ENCODE data around the gene SERPINA1.
"Not testable (repeated sequence)": the region's sequence is repeated elsewhere in the genome, so short reads cannot be mapped to it uniquely, and the experiment has no call there.

Gene SERPINA1

DNA sequence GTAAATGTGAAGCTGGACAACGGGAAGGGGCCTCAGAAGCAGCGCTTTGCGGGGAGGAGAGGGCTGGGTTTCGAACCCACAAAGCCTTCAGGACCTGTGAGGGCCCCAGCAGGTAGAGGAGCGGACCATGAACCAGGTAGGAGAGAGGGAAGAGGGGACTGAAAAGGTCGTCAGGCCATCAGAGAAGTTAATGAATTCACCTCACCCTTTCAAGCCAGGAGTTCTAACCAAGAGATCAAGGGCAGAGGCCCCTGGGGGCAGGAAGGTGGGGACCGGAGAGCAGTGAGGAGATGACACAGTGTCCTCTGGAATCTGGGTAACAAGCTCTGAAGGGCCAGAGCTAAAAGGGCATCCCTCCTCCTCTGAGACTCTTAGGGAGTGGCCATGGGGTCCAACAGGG, 19.4 kb downstream of the SERPINA1 start:
- DNase-seq: no peak

DNA sequence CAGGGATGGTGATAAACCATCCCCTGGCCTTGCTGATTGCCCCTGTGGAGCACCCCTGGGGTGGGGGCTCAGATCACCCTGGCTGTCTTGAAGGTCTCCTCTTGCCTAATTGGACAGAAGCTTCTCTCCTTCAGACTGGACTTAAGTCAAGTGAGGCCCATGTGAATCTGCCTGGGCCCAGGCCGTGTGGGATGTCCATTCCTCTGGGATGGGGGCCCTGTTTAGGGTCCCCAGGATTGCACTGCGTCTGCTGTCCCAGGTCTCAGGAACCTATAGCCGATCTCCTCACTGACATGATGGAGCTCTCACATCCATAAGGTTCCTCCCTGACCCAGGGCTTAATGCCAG, 20.2 kb downstream of the SERPINA1 start:
- DNase-seq: no peak

DNA sequence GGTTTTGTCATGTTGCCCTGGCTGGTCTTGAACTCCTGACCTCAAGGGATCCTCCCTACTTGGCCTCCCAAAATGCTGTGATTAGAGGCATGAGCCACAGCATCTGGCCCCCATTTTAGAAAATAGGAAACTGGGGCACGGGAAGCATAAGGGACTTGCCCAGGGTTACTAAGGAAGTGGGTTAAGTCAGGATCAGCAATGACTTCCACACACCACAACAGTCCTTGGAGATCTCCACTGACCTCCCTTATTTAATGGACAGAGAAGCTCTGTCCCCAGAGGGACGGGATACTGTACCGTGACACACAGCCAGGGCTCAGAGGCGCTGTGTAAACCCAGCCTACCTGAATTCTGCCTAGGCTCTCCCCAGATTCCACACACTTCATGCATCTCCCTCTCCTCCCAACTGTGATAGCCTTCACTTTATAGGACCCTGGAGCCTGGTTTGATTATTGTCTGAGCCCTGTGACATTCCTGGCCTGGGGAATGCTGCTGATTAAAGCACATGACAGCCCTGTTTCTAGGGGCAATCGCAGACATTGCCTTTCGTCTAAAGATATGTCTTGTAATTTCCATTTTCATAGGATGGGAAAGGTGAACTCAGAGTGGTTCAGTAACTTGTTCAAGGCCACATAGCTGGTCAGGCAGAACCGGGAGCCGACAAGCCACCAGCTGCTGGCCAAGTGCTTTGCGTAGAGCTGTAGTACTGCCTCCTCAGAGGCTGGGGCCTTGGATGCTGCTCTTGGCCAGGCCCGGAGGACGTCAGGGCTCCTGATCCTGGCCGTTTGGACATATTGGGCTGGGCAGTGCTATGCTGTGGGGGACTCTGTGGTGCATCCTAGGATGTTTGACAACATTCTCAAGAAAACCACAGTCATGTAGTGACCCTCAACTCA, 20.8 kb downstream of the SERPINA1 start:
- no peak for DNase-seq

GRCh38 chr14:94366146-94366915, 22.1 kb downstream of the SERPINA1 start, which contains the start of gene SERPINA2:
SERPINA2 (minus strand) TSS chr14:94366698.
- DNase-seq: no peak

DNA sequence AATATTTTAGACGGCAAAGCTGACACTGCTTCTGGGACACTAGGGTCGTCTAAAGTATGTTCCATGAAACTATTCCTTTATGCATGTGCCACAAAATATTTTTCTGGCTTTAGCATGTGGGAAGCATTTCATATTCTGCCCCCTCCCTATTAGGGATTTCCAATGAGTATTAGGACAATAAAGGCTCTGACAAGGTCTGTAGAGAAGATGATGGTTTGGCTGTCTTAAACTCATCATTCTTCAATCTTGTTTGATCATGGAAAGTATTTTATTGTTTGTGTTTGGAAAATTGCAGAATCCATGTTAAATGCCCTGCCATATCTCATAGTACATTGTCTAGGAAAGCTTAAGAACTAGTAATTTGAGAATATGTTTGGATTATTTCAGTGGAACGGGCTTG, 22.8 kb downstream of the SERPINA1 start:
- DNase-seq: no peak

GRCh38 chr14:94364964-94365363, 23.4 kb downstream of the SERPINA1 start:
- DNase-seq: no peak

- no peak for DNase-seq
Observed at GRCh38 chr14:94364037-94364436, 24.4 kb downstream of the SERPINA1 start.

DNA sequence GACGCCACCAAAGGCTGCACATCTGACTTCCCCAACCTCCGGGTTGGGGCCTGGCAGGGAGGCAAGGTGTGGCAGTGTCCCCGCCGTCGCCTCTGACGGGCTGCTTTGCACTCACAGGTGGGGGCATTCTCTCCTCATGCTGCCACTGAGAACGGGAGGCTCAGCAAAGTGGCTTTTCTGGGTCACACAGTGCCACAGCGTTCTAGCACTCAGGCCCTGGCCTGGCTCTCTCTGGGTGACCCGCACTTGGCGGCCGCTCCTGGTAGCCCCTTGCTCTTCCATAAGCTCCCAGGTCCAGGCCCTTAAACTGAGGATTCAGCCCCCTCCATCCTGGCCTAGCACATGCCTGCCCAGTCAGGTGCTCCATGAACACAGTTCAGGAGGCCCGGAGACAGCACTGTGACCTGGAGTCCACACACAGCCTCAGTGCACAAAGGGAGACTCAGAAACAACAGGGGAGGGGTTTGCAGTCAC, 25.2 kb downstream of the SERPINA1 start:
- no peak for DNase-seq

DNA sequence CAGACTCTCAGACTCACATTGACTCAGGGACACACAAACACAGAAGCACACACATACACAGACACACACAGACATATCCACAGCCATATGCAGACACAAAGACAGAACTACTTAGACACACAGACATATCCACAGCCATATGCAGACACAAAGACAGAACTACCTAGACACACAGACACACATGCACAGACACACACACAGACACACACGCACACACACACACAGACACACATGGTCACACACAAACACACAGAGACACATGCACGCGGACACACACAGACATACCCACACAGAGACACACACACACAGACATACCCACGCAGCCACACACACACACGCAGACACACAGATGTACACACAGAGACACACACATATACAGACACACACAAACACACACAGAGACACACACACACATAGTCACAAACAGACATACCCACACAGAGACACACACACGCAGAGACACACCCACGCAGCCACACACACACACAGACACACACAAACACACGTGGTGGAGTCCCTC, 25.7 kb downstream of the SERPINA1 start:
- DNase-seq: no peak

GRCh38 chr14:94361682-94362081, 26.7 kb downstream of the SERPINA1 start:
- DNase-seq: no peak

DNA sequence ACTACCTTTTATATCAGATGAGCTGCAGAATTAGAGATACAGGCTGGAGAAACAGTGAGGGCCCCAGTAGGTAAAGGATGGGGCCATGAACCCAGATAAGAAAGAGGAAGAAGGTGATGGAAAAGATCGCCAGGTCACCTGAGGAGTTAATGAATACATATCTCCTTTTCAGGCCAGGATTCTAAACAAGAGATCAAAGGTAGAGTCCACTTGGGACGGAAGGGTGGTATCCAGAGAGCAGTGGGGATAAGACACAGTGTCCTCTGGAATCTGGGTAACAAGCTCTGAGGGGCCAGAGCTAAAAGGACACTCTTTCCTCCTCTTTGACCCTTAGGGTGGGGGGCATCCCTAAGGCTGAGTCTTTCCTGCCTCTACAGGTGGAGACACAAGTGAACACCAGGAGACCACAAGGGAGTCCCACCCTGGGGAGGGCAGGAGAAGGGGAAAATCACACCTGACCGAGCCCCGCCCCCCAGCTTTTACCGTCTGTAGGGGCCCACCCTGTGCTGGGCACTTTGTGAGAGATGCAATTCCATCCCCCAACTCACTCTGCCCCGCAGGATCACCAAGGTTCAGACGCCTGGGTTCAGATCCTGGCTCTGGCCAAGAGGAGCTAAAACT, 27.3 kb downstream of the SERPINA1 start:
- DNase-seq: no peak

DNA sequence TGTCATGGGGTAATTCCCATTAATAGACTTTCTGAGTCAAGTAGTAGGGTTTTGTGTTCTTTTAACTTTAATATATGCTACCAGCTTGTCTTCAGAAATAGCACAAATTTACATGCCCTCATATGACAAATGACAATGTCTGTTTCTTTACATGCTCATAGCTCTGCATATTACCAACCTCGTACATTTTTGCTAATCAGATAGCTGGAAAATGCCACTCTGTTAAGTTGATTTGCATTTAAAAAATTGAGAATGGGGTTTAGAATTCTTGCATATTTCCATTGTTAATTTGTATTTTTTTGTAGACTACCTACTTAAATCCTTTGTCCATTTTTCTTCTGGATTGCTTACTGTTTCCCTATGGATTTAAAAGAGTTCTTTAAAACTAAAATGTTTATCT, 31.2 kb downstream of the SERPINA1 start:
- no peak for DNase-seq

DNA sequence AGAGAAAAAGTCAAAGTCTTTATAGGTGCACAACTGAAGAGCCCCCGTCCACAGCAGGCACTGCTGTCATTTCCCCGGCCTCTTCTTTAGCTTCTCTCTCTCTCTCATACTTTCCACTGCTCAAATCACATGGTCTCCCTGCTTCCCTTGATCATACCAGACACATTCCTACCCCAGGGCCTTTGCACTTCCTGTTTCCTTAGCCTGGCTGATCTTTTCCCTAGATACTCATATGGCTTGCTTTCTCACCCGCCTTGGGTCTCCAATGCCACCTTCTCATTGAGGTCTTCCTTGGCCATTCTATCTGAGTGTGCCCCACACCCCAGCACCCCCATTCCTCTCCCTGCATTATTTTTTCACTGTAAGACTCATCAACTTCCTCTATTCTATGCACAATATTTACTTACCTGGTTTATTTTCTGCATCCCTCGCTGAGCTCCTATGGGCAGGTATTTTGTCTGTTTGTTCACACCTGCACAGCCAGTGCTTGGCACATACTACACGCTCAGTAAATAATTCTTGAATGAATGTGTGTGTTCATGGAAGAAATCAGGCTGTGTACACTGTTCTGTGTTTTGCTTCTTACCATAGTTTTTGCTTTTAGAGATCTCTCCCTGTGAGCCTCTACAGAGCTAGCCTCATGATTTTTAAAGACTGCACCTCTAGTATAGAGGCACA, 31.9 kb downstream of the SERPINA1 start:
- DNase-seq: no peak

- peak; percentile 45 for DNase-seq
Observed at GRCh38 chr14:94355191-94355794, 33.1 kb downstream of the SERPINA1 start.

DNA sequence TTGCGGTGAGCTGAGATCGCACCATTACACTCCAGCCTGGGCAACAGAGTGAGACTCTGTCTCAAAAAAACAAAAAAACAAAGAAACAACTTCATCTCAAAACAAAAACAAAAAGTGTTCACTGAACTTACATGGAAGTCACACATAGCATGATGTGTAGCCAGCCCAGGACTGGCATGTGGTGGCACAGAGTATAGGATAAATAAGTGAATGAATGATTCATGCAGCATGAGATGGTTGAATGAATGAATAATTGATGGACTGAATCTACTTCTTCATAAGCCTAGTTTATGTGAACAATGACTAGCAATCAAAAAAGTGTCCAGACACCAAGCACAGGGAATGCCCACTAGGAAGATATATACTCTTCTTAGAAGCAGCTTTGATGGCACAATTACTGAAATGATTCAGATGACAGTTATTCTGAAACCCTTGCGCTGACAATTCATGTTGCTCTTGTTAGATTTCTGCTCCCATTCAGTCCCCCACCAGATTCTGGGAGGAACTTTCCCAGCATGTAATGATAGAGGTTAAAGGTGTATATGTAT, 33.7 kb downstream of the SERPINA1 start:
- DNase-seq: no peak

GRCh38 chr14:94354190-94354589, 34.2 kb downstream of the SERPINA1 start:
- DNase-seq: not testable (repeated sequence)

DNA sequence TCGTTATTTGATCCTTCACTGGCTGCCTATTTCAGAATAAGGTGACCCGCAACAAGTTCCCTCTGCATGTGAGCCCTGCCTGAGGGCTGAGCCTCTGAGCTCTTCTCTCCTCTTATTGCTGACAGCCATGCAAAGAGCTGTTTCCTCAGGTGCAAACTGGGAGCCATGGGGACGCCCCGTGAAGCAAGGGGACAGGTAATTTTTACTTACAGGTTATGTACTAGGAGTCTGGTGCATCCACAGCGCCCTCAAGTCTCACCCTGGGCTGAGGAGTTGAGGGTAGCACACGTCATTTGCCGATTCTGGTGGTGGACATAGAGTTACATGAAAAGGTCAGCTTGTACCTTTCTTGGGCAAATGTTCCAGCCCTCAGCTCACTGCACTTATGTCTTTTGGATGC, 39.1 kb downstream of the SERPINA1 start:
- DNase-seq: no peak

- no peak for DNase-seq
Observed at GRCh38 chr14:94348836-94349235, 39.6 kb downstream of the SERPINA1 start.

DNA sequence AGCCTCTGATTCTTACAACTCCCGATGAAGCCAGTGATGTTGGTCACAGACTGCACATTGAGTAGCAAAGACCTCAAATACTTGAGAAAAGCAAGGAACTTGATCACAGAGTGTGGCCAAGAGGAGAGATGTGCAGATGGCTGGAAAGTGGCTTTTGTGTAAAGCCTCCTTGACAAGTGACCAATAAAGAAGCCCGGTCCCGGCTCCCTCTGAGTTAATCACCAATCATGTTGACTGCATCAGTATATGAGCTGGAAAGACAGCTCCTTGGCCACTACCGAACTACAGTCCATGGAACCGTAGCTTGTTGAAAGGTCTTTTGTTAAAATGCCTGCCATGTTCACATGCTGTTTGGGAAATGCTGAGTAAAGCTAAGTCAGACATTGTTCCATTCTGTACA, 41.6 kb downstream of the SERPINA1 start:
- DNase-seq: no peak

- not testable (repeated sequence) for DNase-seq
Observed at GRCh38 chr14:94346065-94346786, 42.2 kb downstream of the SERPINA1 start.
